ENCODE data around the gene NBEA. TPM values are rescaled to one million over a fixed set of nuclear protein-coding genes. Genes with fewer than 3 reads are reported as not detected.

NBEA gene
- total RNA-seq, 2 donors from 2014 or later: 2.6 to 3.8 TPM

- H3K27ac Mint-ChIP-seq: no peak overlapping the region
Measured at GRCh38 chr13:35527451-35527850, 585.4 kb downstream of the NBEA start.

GRCh38 chr13:35530147-35530546 is 588.1 kb downstream of the NBEA start:
- no peak for ATAC-seq
- H3K27me3 Mint-ChIP-seq: no peaks in the 10 kb centered on the region
- H3K36me3 Mint-ChIP-seq (ENCODE audit: low read depth): no peaks in the 10 kb centered on the region
- H3K9me3 ChIP-seq (ENCODE audit: control insufficient read depth, low read length, poor library complexity, severe bottlenecking): no peaks in the 10 kb centered on the region
- no peak overlapping the region for H3K4me3 Mint-ChIP-seq
- no peaks in the 10 kb centered on the region for H3K4me1 Mint-ChIP-seq
- no peak overlapping the region for H3K27ac Mint-ChIP-seq
- DNase-seq: no peak

More at GRCh38 chr13:35527451-35527850, 585.4 kb downstream of the NBEA start:
- Mint-ChIP-seq H3K4me3 (no peak overlapping the region), H3K4me1 (no peaks in the 10 kb centered on the region), H3K36me3 (ENCODE audit: low read depth) (no peaks in the 10 kb centered on the region), H3K27me3 (no peaks in the 10 kb centered on the region)
- DNase-seq: no peak
- H3K9me3 ChIP-seq (ENCODE audit: control insufficient read depth, low read length, poor library complexity, severe bottlenecking): no peaks in the 10 kb centered on the region
- ATAC-seq: no peak

GRCh38 chr13:35530581-35530980 is 588.5 kb downstream of the NBEA start:
- H3K27me3 Mint-ChIP-seq: no peaks in the 10 kb centered on the region
- no peaks in the 10 kb centered on the region for H3K36me3 Mint-ChIP-seq (ENCODE audit: low read depth)
- H3K27ac Mint-ChIP-seq: no peak overlapping the region
- DNase-seq: no peak
- H3K4me1 Mint-ChIP-seq: no peaks in the 10 kb centered on the region
- no peaks in the 10 kb centered on the region for H3K9me3 ChIP-seq (ENCODE audit: control insufficient read depth, low read length, poor library complexity, severe bottlenecking)
- no peak overlapping the region for H3K4me3 Mint-ChIP-seq
- no peak for ATAC-seq

DNA sequence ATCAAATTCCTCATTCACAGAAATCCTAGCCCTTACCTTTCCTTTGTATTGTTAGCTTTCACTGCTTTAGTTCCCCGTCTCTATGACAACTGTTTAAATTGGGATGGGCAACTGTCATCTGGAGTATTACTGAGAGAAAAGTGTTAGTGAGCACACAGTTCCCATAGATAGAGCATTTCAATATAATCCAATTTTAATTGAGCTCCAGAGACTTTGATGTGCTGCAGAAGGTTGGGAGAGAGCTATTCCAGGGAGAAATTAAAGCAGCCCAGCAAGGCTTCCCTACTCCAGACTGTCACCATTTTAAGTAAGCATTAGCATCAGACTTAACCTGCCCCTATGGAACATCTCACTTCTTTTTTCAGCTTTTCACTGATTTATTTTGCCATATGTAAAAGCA is 589.5 kb downstream of the NBEA start:
- ATAC-seq (no peak), DNase-seq (no peak)
- no peaks in the 10 kb centered on the region for H3K9me3 ChIP-seq (ENCODE audit: control insufficient read depth, low read length, poor library complexity, severe bottlenecking)
- Mint-ChIP-seq H3K27me3 (no peaks in the 10 kb centered on the region), H3K36me3 (ENCODE audit: low read depth) (no peaks in the 10 kb centered on the region), H3K27ac (no peak overlapping the region), H3K4me1 (no peaks in the 10 kb centered on the region), H3K4me3 (no peak overlapping the region)

DNA sequence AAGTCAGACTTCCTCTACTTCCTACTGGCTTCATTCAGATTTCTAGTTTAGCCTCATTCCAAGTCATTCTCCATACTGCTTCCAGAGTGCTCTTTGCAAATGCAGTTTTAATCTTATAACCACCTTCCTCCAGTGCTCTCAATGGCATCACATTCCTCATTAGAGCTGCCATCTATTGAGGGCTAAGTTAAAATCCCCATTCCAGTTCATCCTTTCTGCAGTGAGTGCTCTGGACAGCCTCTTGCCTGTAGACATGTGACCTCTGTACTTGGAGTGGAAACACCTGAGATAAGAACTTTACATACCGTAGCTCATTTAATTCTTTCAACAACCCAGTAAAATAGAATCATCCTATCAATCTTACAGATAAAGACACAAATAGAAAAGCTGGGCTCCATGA is 592.3 kb downstream of the NBEA start:
- H3K36me3 Mint-ChIP-seq (ENCODE audit: low read depth): peaks cover 2% of the 10 kb centered on the region
- H3K27me3 Mint-ChIP-seq: no peaks in the 10 kb centered on the region
- DNase-seq: no peak
- no peak overlapping the region for H3K4me3 Mint-ChIP-seq
- ATAC-seq: no peak
- H3K9me3 ChIP-seq (ENCODE audit: control insufficient read depth, low read length, poor library complexity, severe bottlenecking): no peaks in the 10 kb centered on the region
- H3K27ac Mint-ChIP-seq: no peak overlapping the region
- no peaks in the 10 kb centered on the region for H3K4me1 Mint-ChIP-seq

- Mint-ChIP-seq H3K27ac (no peak overlapping the region), H3K4me1 (no peaks in the 10 kb centered on the region), H3K36me3 (ENCODE audit: low read depth) (no peaks in the 10 kb centered on the region), H3K4me3 (no peak overlapping the region), H3K27me3 (no peaks in the 10 kb centered on the region)
- no peak for ATAC-seq
- DNase-seq: no peak
- no peaks in the 10 kb centered on the region for H3K9me3 ChIP-seq (ENCODE audit: control insufficient read depth, low read length, poor library complexity, severe bottlenecking)
Measured at GRCh38 chr13:35548790-35549189, 606.7 kb downstream of the NBEA start.

GRCh38 chr13:35549481-35549880 is 607.4 kb downstream of the NBEA start:
- Mint-ChIP-seq H3K36me3 (ENCODE audit: low read depth) (no peaks in the 10 kb centered on the region), H3K4me3 (no peak overlapping the region), H3K27ac (no peak overlapping the region), H3K4me1 (no peaks in the 10 kb centered on the region), H3K27me3 (no peaks in the 10 kb centered on the region)
- DNase-seq (no peak), ATAC-seq (no peak)
- H3K9me3 ChIP-seq (ENCODE audit: control insufficient read depth, low read length, poor library complexity, severe bottlenecking): no peaks in the 10 kb centered on the region

GRCh38 chr13:35552172-35552844 is 610.2 kb downstream of the NBEA start:
- no peak overlapping the region for H3K4me3 Mint-ChIP-seq
- H3K4me1 Mint-ChIP-seq: no peaks in the 10 kb centered on the region
- H3K27ac Mint-ChIP-seq: no peak overlapping the region
- no peak for DNase-seq
- H3K36me3 Mint-ChIP-seq (ENCODE audit: low read depth): no peaks in the 10 kb centered on the region
- H3K27me3 Mint-ChIP-seq: no peaks in the 10 kb centered on the region
- no peaks in the 10 kb centered on the region for H3K9me3 ChIP-seq (ENCODE audit: control insufficient read depth, low read length, poor library complexity, severe bottlenecking)
- no peak for ATAC-seq

DNA sequence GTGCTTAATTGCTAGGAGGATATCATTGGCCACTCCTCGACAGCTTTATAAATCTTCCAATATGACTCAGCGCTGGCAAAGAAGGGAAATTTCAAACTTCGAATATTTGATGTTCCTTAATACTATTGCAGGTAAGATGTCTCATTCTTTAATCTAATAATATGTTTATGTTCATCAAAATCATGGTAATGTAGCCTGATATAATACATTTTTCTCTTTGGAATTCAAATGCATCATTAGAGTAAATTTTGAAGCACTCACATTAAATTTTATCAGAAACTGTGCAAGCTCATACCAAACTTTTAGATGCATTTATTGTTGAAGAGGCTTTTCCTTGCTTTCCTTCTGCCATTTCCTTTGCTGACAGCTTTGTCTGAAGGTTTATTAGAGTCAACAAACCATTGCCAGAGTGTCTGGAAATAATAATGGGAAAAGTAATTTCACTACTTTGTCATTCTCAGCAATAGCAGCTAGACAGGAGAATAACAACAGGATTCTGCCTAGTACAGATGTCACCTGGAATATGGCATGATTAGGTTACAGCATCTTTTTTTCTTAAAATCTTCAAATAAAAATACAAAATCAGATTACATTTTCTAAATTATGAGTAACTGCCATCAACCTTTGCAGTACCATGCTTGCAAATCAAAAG is 613.0 kb downstream of the NBEA start:
- no peak overlapping the region for H3K4me3 Mint-ChIP-seq
- no peak for DNase-seq

GRCh38 chr13:35557475-35557874 is 615.4 kb downstream of the NBEA start:
- no peaks in the 10 kb centered on the region for H3K4me1 Mint-ChIP-seq
- no peaks in the 10 kb centered on the region for H3K9me3 ChIP-seq (ENCODE audit: control insufficient read depth, low read length, poor library complexity, severe bottlenecking)
- H3K4me3 Mint-ChIP-seq: no peak overlapping the region
- H3K27me3 Mint-ChIP-seq: no peaks in the 10 kb centered on the region
- ATAC-seq: no peak
- DNase-seq: no peak
- H3K36me3 Mint-ChIP-seq (ENCODE audit: low read depth): no peaks in the 10 kb centered on the region
- no peak overlapping the region for H3K27ac Mint-ChIP-seq

More for the DNA sequence above, 613.0 kb downstream of the NBEA start:
- no peaks in the 10 kb centered on the region for H3K36me3 Mint-ChIP-seq (ENCODE audit: low read depth)
- no peaks in the 10 kb centered on the region for H3K4me1 Mint-ChIP-seq
- no peaks in the 10 kb centered on the region for H3K9me3 ChIP-seq (ENCODE audit: control insufficient read depth, low read length, poor library complexity, severe bottlenecking)
- no peak overlapping the region for H3K27ac Mint-ChIP-seq
- no peak for ATAC-seq
- no peaks in the 10 kb centered on the region for H3K27me3 Mint-ChIP-seq

GRCh38 chr13:35561540-35561939 is 619.5 kb downstream of the NBEA start:
- H3K4me1 Mint-ChIP-seq: no peaks in the 10 kb centered on the region
- ATAC-seq (no peak), DNase-seq (no peak)
- no peaks in the 10 kb centered on the region for H3K27me3 Mint-ChIP-seq
- no peaks in the 10 kb centered on the region for H3K9me3 ChIP-seq (ENCODE audit: control insufficient read depth, low read length, poor library complexity, severe bottlenecking)
- H3K36me3 Mint-ChIP-seq (ENCODE audit: low read depth): no peaks in the 10 kb centered on the region
- no peak overlapping the region for H3K27ac Mint-ChIP-seq
- no peak overlapping the region for H3K4me3 Mint-ChIP-seq

- H3K9me3 ChIP-seq (ENCODE audit: control insufficient read depth, low read length, poor library complexity, severe bottlenecking): no peaks in the 10 kb centered on the region
- H3K27me3 Mint-ChIP-seq: no peaks in the 10 kb centered on the region
- H3K36me3 Mint-ChIP-seq (ENCODE audit: low read depth): no peaks in the 10 kb centered on the region
- no peaks in the 10 kb centered on the region for H3K4me1 Mint-ChIP-seq
- H3K27ac Mint-ChIP-seq: no peak overlapping the region
- DNase-seq (no peak), ATAC-seq (no peak)
- H3K4me3 Mint-ChIP-seq: no peak overlapping the region
Measured at GRCh38 chr13:35565273-35565672, 623.2 kb downstream of the NBEA start.

GRCh38 chr13:35566340-35566739 is 624.3 kb downstream of the NBEA start:
- DNase-seq: no peak
- H3K4me1 Mint-ChIP-seq: no peaks in the 10 kb centered on the region
- H3K9me3 ChIP-seq (ENCODE audit: control insufficient read depth, low read length, poor library complexity, severe bottlenecking): no peaks in the 10 kb centered on the region
- H3K27ac Mint-ChIP-seq: no peak overlapping the region
- ATAC-seq: no peak
- no peaks in the 10 kb centered on the region for H3K36me3 Mint-ChIP-seq (ENCODE audit: low read depth)
- H3K4me3 Mint-ChIP-seq: no peak overlapping the region
- no peaks in the 10 kb centered on the region for H3K27me3 Mint-ChIP-seq

DNA sequence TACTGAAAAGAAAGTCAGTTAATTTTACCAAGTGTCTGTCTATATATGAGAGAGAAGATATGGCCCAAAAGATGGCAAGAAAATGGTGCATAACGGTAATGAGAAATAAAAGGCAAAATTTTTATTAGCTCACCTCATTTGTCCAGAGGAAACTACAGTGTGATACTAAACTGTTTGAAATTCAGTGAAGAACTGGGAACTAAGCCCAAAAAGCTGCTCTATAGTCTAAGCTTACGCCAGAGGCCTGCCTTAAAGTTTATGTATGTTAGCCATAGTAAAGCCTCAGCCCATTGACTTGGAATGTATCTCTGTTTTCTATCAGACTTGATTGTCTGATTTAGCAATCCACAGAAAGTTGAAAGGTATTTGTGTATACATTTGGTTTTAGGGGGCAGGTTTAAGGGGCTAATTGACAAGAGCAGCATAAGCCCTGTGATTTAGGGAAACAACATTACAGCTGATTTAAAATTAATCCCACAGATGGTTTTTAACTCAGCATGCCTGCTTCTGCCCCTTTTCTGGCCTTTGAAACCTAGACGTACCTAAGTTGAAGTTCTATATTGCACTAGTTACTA is 625.4 kb downstream of the NBEA start:
- H3K4me3 Mint-ChIP-seq: no peak overlapping the region

More for the DNA sequence above, 625.4 kb downstream of the NBEA start:
- ATAC-seq (no peak), DNase-seq (no peak)
- Mint-ChIP-seq H3K36me3 (ENCODE audit: low read depth) (no peaks in the 10 kb centered on the region), H3K27ac (no peak overlapping the region), H3K27me3 (no peaks in the 10 kb centered on the region), H3K4me1 (no peaks in the 10 kb centered on the region)
- no peaks in the 10 kb centered on the region for H3K9me3 ChIP-seq (ENCODE audit: control insufficient read depth, low read length, poor library complexity, severe bottlenecking)

Data from T-helper 17 cell (primary cell).